Epithelial cell of proximal tubule (primary cell): ENCODE measurements around the gene ATXN1L. TPM values are rescaled to one million over a fixed set of nuclear protein-coding genes. Genes with fewer than 3 reads are reported as not detected.

ENCODE experiments used
- DNase-seq: peaks from one replicate; pipeline ENCODE4 v3.0.0-alpha.2; 2011; ENCODE audit warnings: low read depth
- H3K4me3 ChIP-seq: 2 replicates; pipeline ENCODE4 v1.5.1; 2011; ENCODE audit warnings: low read depth, mild to moderate bottlenecking, low read length
- CTCF ChIP-seq: conservative IDR thresholded peaks from 2 replicates; pipeline ENCODE4 v1.5.1; 2012; ENCODE audit warnings: low read depth, mild to moderate bottlenecking, low read length
- total RNA-seq: library from RNA; depleted of rRNA; stranded (reverse); fragments of >200 nt; gene quantifications from 2 replicates; pipeline ENCODE4 v1.2.3, GENCODE V29; 2015

Gene ATXN1L
- total RNA-seq, 1 donor from 2014 or later = 9.5 TPM

- DNase-seq = no peak
- no peak overlapping the region for H3K4me3 ChIP-seq
- TF ChIP-seq CTCF = no peak
Measured at GRCh38 chr16:71843572-71843971, 2.2 kb upstream of the ATXN1L start.

- TF ChIP-seq CTCF = no peak
- no peak for DNase-seq
- peak overlapping the region; percentile 79 for H3K4me3 ChIP-seq
Measured at GRCh38 chr16:71846431-71846830, 655 bp downstream of the ATXN1L start.

- no peak for DNase-seq
- TF ChIP-seq CTCF = no peak
- H3K4me3 ChIP-seq = peak overlapping the region; percentile 79
Measured at GRCh38 chr16:71847096-71847495, 1.3 kb downstream of the ATXN1L start.

- TF ChIP-seq CTCF = no peak
Measured at GRCh38 chr16:71848622-71849021, 2.8 kb downstream of the ATXN1L start.

GRCh38 chr16:71851746-71852145 lies 6.0 kb downstream of the ATXN1L start:
- DNase-seq = no peak
- no peak overlapping the region for H3K4me3 ChIP-seq
- no peak for TF ChIP-seq CTCF

More at GRCh38 chr16:71848622-71849021, 2.8 kb downstream of the ATXN1L start:
- DNase-seq = no peak
- no peak overlapping the region for H3K4me3 ChIP-seq

GRCh38 chr16:71852158-71852557 lies 6.4 kb downstream of the ATXN1L start:
- no peak for DNase-seq
- TF ChIP-seq CTCF = no peak
- no peak overlapping the region for H3K4me3 ChIP-seq

GRCh38 chr16:71852561-71852960 lies 6.8 kb downstream of the ATXN1L start:
- no peak for TF ChIP-seq CTCF
- DNase-seq = no peak
- no peak overlapping the region for H3K4me3 ChIP-seq
